SK-N-SH treated with all-trans-retinoic acid at 6 μM for 48 hours (cell line): ENCODE data around the gene RGS10.

Experiments
- ATAC-seq: fragments of 200-7000 bp; cut with Tn5 transposase; 3 replicates; pipeline ENCODE4 v1.9.1; 2020; ENCODE audit warnings: mild to moderate bottlenecking, moderate library complexity
- ARNTL ChIP-seq: fragments of 450-650 bp; formaldehyde crosslinking; IDR thresholded peaks from 2 replicates; pipeline ENCODE4 v1.5.0; 2020; ENCODE audit warnings: low read depth, mild to moderate bottlenecking, moderate library complexity, borderline replicate concordance
- BACH2 ChIP-seq: fragments of 250-450 bp; sonication (Bioruptor Pico); IDR thresholded peaks from 2 replicates; pipeline ENCODE4 v1.9.0; 2021; ENCODE audit warnings: mild to moderate bottlenecking, borderline replicate concordance
- CSDC2 ChIP-seq: fragments of 250-450 bp; sonication (Bioruptor Pico); IDR thresholded peaks from 2 replicates; pipeline ENCODE4 v1.5.0; 2020; ENCODE audit warnings: mild to moderate bottlenecking, moderate library complexity
- CSRNP3 ChIP-seq: fragments of 250-450 bp; sonication (Bioruptor Pico); IDR thresholded peaks from 2 replicates; pipeline ENCODE4 v1.5.1; 2021; ENCODE audit warnings: mild to moderate bottlenecking, moderate library complexity
- GLIS3 ChIP-seq: fragments of 250-450 bp; sonication (Bioruptor Pico); IDR thresholded peaks from 2 replicates; pipeline ENCODE4 v1.5.0; 2020; ENCODE audit warnings: mild to moderate bottlenecking, moderate library complexity
- ISL1 ChIP-seq: fragments of 250-450 bp; sonication (Bioruptor Pico); IDR thresholded peaks from 2 replicates; pipeline ENCODE4 v2.1.2; 2022; ENCODE audit warnings: mild to moderate bottlenecking, moderate library complexity
- OSR1 ChIP-seq: fragments of 250-450 bp; sonication (Bioruptor Pico); IDR thresholded peaks from 2 replicates; pipeline ENCODE4 v1.8.0; 2022; ENCODE audit warnings: moderate library complexity, mild to moderate bottlenecking, inconsistent platforms
- POU6F1 ChIP-seq: fragments of 250-450 bp; sonication (Bioruptor Pico); IDR thresholded peaks from 2 replicates; pipeline ENCODE4 v1.8.0; 2021; ENCODE audit warnings: low read depth, mild to moderate bottlenecking, moderate library complexity, borderline replicate concordance
- PPARA ChIP-seq: fragments of 250-450 bp; sonication (Bioruptor Pico); IDR thresholded peaks from 2 replicates; pipeline ENCODE4 v1.5.0; 2020; ENCODE audit warnings: mild to moderate bottlenecking, borderline replicate concordance
- RARB ChIP-seq: fragments of 250-450 bp; sonication (Bioruptor Pico); IDR thresholded peaks from 2 replicates; pipeline ENCODE4 v1.8.0; 2021; ENCODE audit warnings: mild to moderate bottlenecking, moderate library complexity
- TOX ChIP-seq: fragments of 250-450 bp; sonication (Bioruptor Pico); IDR thresholded peaks from 2 replicates; pipeline ENCODE4 v1.8.0; 2021; ENCODE audit warnings: mild to moderate bottlenecking, moderate library complexity, borderline replicate concordance
- ZC3H10 ChIP-seq: fragments of 250-450 bp; sonication (Bioruptor Pico); IDR thresholded peaks from 2 replicates; pipeline ENCODE4 v1.5.1; 2021; ENCODE audit warnings: mild to moderate bottlenecking, moderate library complexity
- ZFP3 ChIP-seq: fragments of 250-450 bp; sonication (Bioruptor Pico); IDR thresholded peaks from 2 replicates; pipeline ENCODE4 v1.5.0; 2020; ENCODE audit warnings: mild to moderate bottlenecking, moderate library complexity
- ZFP30 ChIP-seq: fragments of 450-650 bp; formaldehyde crosslinking; IDR thresholded peaks from 2 replicates; pipeline ENCODE4 v1.5.0; 2022; ENCODE audit warnings: mild to moderate bottlenecking, moderate library complexity
- ZNF565 ChIP-seq: fragments of 450-650 bp; formaldehyde crosslinking; conservative IDR thresholded peaks from 2 replicates; pipeline ENCODE4 v1.5.0; 2020; ENCODE audit warnings: low read depth, mild to moderate bottlenecking, moderate library complexity
- TF ChIP-seq, protein P1 (sequence below): fragments of 250-450 bp; sonication (Bioruptor Pico); IDR thresholded peaks from 2 replicates; pipeline ENCODE4 v1.8.0; 2020; ENCODE audit warnings: mild to moderate bottlenecking, moderate library complexity, borderline replicate concordance
- TF ChIP-seq, protein P2 (sequence below): fragments of 250-450 bp; sonication (Bioruptor Pico); IDR thresholded peaks from 2 replicates; pipeline ENCODE4 v1.5.0; 2020; ENCODE audit warnings: mild to moderate bottlenecking, moderate library complexity
- TF ChIP-seq, protein P3 (sequence below): fragments of 250-450 bp; sonication (Bioruptor Pico); IDR thresholded peaks from 2 replicates; pipeline ENCODE4 v1.5.1; 2020; ENCODE audit warnings: low read depth, mild to moderate bottlenecking, moderate library complexity

Gene RGS10

DNA sequence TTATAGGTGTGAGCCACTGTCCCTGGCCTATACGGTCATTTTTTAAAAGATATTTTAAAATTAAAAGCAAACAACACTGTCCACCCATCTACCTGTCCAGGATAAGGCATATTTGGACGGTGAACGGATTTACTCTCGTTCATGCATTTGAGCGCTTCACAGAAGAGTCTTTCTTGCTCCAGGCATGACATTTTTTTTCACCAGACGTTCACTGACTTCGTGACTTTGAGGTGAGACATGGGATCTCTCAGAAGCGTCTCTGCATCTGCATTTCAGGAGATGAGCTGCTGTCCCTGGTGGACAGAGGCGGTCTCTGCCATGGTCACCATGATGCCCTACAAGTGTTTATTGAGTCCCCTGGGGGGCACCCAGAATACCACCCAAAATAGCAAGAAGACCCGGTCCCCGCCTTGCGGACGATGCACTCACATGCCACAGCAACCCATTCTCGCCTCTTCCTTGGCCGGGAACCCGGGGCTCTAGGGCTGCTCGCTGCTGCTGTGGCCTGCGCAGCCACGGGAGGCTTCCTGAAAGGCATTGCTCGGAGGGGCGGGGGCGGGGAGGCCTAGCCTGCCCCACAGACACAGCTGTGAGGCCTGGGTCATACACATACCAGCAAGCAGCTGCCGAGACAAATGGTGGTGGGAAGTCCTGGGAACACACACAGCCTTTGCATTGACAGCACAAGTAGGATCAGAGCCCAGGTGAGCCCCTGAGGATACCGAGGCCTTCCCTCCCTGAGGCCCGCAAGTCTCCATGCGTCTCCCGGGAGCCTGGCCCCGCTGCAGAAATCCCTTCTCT, 84.4 kb downstream of the RGS10 start (continued):
- no peak for TF ChIP-seq TOX

DNA sequence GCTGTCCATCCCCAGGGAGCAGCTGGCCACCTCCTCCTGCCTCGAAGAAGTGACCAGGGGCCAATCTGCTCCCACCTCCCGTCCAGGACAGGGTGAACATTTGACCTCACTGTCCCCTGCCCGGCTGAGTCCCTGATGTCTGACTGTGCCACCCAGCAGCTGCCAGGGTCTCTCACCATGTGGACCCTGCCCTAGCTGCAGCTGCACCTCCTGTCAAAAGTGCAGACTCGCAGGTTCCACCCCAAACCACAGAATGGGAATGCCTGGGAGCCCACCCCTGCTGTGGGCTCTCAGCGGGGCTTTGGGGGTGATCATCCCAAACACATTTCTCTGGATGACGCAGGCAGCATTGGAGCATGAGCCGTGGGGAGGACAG, 86.1 kb downstream of the RGS10 start:
- no peak for ATAC-seq
- no peak for TF ChIP-seq TOX
- TF ChIP-seq BACH2 (CRISPR knock-in tag) = no peak
- TF ChIP-seq ZFP3 = no peak
- no peak for TF ChIP-seq ARNTL
- no peak for TF ChIP-seq ZNF565 (CRISPR knock-in tag)
- no peak for TF ChIP-seq OSR1 (CRISPR knock-in tag)
- no peak for TF ChIP-seq ISL1 (CRISPR knock-in tag)
- TF ChIP-seq CSRNP3 (CRISPR knock-in tag) = no peak
- TF ChIP-seq, protein P1, sequence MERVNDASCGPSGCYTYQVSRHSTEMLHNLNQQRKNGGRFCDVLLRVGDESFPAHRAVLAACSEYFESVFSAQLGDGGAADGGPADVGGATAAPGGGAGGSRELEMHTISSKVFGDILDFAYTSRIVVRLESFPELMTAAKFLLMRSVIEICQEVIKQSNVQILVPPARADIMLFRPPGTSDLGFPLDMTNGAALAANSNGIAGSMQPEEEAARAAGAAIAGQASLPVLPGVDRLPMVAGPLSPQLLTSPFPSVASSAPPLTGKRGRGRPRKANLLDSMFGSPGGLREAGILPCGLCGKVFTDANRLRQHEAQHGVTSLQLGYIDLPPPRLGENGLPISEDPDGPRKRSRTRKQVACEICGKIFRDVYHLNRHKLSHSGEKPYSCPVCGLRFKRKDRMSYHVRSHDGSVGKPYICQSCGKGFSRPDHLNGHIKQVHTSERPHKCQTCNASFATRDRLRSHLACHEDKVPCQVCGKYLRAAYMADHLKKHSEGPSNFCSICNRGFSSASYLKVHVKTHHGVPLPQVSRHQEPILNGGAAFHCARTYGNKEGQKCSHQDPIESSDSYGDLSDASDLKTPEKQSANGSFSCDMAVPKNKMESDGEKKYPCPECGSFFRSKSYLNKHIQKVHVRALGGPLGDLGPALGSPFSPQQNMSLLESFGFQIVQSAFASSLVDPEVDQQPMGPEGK (CRISPR knock-in tag) = no peak
- TF ChIP-seq CSDC2 (CRISPR knock-in tag) = no peak

- ATAC-seq = no peak
- TF ChIP-seq TOX (no peak), ARNTL (no peak), ZFP3 (no peak), ZFP30 (CRISPR knock-in tag) (no peak)
- TF ChIP-seq, protein P1 (CRISPR knock-in tag) = no peak
- TF ChIP-seq, all 23 proteins: peak for 0
Observed at GRCh38 chr10:119455609-119456434, 86.7 kb downstream of the RGS10 start.

- ATAC-seq = no peak
- no peak for TF ChIP-seq ISL1 (CRISPR knock-in tag)
- no peak for TF ChIP-seq CSRNP3 (CRISPR knock-in tag)
- no peak for TF ChIP-seq ZFP30 (CRISPR knock-in tag)
- no peak for TF ChIP-seq BACH2 (CRISPR knock-in tag)
- TF ChIP-seq, protein P2, sequence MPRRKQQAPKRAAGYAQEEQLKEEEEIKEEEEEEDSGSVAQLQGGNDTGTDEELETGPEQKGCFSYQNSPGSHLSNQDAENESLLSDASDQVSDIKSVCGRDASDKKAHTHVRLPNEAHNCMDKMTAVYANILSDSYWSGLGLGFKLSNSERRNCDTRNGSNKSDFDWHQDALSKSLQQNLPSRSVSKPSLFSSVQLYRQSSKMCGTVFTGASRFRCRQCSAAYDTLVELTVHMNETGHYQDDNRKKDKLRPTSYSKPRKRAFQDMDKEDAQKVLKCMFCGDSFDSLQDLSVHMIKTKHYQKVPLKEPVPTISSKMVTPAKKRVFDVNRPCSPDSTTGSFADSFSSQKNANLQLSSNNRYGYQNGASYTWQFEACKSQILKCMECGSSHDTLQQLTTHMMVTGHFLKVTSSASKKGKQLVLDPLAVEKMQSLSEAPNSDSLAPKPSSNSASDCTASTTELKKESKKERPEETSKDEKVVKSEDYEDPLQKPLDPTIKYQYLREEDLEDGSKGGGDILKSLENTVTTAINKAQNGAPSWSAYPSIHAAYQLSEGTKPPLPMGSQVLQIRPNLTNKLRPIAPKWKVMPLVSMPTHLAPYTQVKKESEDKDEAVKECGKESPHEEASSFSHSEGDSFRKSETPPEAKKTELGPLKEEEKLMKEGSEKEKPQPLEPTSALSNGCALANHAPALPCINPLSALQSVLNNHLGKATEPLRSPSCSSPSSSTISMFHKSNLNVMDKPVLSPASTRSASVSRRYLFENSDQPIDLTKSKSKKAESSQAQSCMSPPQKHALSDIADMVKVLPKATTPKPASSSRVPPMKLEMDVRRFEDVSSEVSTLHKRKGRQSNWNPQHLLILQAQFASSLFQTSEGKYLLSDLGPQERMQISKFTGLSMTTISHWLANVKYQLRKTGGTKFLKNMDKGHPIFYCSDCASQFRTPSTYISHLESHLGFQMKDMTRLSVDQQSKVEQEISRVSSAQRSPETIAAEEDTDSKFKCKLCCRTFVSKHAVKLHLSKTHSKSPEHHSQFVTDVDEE (CRISPR knock-in tag) = no peak
- TF ChIP-seq POU6F1 (CRISPR knock-in tag) = no peak
- TF ChIP-seq ZC3H10 (CRISPR knock-in tag) = no peak
- no peak for TF ChIP-seq ZFP3
- no peak for TF ChIP-seq ZNF565 (CRISPR knock-in tag)
- TF ChIP-seq GLIS3 (CRISPR knock-in tag) = no peak
- TF ChIP-seq, protein P1 (CRISPR knock-in tag) = no peak
- TF ChIP-seq PPARA (CRISPR knock-in tag) = no peak
- no peak for TF ChIP-seq RARB (CRISPR knock-in tag)
- no peak for TF ChIP-seq TOX
- TF ChIP-seq, protein P3, sequence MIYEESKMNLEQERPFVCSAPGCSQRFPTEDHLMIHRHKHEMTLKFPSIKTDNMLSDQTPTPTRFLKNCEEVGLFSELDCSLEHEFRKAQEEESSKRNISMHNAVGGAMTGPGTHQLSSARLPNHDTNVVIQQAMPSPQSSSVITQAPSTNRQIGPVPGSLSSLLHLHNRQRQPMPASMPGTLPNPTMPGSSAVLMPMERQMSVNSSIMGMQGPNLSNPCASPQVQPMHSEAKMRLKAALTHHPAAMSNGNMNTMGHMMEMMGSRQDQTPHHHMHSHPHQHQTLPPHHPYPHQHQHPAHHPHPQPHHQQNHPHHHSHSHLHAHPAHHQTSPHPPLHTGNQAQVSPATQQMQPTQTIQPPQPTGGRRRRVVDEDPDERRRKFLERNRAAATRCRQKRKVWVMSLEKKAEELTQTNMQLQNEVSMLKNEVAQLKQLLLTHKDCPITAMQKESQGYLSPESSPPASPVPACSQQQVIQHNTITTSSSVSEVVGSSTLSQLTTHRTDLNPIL (CRISPR knock-in tag) = no peak
Observed at GRCh38 chr10:119454990-119455389, 87.5 kb downstream of the RGS10 start.
